Measurements from ENCODE around the gene DNAJC6.

DNAJC6 gene

GRCh38 chr1:65459397-65459768, 150.0 kb downstream of the DNAJC6 start:
- Histone ChIP-seq H3K79me2 (ENCODE audit: insufficient read depth, low read length) (no peaks in the 10 kb centered on the region), H3K4me3 (ENCODE audit: insufficient read depth, low read length, poor library complexity, severe bottlenecking) (no peak overlapping the region), H2AFZ (ENCODE audit: low read depth, low read length, severe bottlenecking) (peak overlapping the region; percentile 44), H3K4me2 (ENCODE audit: low read depth, low read length, poor library complexity, severe bottlenecking) (no peak overlapping the region), H3K9me3 (ENCODE audit: insufficient read depth, low read length) (no peaks in the 10 kb centered on the region), H3K27ac (ENCODE audit: low read depth, low read length) (no peak overlapping the region), H3F3A (ENCODE audit: insufficient read depth) (no peaks in the 10 kb centered on the region), H3K9ac (ENCODE audit: low read length) (no peak overlapping the region), H3K9me2 (replicated peaks; ENCODE audit: insufficient read depth, low read length) (no peaks in the 10 kb centered on the region), H3K36me3 (ENCODE audit: low read length) (no peaks in the 10 kb centered on the region), H4K20me1 (ENCODE audit: low read depth, low read length) (no peaks in the 10 kb centered on the region), H3K27me3 (ENCODE audit: low read length) (no peaks in the 10 kb centered on the region)
- no peak for TF ChIP-seq EZH2phosphoT487 (conservative IDR thresholded peaks at IDR 0.05; ENCODE audit: low read length)
- TF ChIP-seq CTCF (IDR thresholded peaks at IDR 0.05; ENCODE audit: insufficient read depth, low read length, poor library complexity, severe bottlenecking): peak; percentile 38
